Measurements from ENCODE around the gene RINL.
"Not testable (repeated sequence)": the region's sequence is repeated elsewhere in the genome, so short reads cannot be mapped to it uniquely, and the experiment has no call there.

RINL gene

DNA sequence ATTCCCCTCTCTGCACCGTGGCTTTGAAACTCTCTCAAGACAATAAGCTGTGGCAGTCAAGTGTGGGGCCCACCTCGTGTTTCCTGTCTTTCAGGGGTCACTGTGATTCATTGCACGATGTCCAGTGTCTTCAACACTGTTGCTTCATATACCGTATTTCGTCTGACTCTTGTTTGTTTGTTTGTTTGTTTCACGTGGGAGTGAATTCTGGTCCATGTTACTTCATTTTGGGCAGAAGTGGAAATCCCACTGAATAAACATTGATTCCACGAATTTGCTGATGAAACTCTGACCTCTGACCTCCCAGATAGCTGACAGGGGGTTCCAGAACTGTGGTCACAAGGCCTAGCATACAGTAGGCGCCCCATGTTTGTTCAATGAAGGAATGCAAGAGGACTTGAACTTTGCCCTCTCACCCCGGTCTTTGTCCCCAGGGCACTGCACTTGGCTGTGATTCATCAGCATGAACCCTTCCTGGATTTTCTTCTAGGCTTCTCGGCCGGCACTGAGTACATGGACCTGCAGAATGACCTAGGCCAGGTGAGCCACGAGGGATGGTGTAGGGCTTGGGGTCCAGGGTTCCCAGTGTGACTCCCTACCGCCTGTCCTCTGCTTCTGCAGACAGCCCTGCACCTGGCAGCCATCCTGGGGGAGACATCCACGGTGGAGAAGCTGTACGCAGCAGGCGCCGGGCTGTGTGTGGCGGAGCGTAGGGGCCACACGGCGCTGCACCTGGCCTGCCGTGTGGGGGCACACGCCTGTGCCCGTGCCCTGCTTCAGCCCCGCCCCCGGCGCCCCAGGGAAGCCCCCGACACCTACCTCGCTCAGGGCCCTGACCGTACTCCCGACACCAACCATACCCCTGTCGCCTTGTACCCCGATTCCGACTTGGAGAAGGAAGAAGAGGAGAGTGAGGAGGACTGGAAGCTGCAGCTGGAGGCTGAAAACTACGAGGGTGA is 26.8 kb upstream of the RINL start:
- no peak for DNase-seq

DNA sequence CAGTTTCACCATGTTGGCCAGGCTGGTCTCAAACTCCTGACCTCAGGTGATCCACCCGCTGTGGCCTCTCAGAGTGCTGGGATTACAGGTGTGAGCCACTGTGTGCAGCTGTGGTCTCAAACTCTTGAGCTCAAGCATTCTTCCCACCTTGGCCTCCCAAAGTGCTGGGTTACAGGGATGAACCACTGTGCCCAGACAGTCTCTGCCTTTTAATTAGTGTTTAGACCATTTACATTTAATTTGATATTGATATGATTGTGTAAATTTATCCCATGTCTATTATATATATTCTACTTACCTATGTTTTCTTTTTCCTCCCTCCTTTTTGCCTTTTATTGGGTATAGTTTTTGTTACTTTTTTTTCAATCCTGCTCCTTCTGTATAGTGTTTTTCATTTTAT is 23.6 kb upstream of the RINL start:
- no peak for DNase-seq

DNA sequence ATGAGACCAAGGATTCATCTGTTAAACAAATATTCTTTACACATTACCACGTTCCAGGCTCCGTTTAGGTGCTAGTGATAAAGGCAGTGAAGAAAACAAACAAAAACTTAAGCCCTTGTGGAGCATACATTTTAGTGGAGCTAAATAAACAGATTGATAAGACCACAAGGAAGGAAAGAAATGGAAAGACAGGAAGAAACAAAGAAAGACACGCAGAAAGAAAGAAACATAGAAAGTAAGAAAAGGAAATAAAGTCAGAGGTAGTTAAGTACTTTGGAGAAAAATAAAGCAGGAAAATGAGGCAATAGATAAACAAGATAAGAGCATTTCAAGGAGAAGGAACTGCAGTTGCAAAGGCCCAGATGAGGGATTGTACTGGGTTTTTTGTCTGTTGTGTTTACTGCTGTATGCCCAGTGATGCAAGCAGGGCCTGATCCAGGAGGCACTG is 22.7 kb upstream of the RINL start:
- DNase-seq, result no peak

DNA sequence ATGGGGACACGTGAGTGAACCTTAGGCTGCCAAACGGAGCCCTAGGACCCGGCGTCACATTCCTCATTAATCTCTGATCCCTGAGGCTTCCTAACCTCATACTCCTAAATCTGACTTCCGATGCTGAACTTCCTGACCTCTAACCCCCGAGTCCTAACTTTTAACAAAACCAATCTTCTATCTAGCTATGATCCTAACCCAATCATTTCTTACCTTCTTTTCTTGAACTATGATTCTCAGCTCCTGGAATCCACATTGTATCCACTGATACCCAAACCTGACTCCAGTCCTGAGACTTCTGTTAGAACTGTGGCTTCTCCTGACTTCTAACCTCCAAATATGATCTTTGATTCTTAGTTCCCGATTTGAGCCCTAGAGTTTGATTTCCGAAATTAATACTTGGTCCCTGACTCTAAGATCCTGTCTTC is 22.1 kb upstream of the RINL start:
- no peak for DNase-seq

DNA sequence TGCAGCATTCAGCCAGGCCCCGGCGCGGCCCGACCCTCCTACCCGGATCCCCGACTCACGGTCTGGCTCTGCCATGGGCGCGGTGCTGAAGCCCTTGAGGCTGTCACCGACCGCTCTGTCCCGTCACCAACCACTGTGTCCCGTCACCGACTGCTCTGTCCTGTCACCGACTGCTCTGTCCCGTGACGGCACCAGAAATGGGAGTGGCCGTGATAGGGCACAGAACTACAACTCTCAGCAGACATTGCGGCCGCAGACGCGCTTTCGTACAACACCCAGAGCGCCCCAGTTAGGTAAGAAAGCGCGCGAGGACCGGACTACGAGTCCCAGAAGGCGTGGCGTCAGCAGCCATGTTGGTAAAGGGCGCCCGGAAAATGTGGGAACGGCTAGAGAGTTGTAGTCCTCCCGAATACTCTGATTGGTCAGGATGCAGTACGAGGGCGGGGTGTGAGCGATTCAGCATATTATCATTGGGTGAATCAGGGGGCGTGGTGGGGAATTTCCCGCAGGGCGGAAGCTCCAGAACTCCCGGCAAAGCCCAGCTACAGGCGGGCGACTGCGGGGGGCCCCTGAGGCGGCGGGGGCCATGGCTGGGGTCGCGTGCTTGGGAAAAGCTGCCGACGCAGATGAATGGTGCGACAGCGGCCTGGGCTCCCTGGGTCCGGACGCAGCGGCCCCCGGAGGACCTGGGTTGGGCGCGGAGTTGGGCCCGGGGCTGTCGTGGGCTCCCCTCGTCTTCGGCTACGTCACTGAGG is 21.5 kb upstream of the RINL start, which contains the start of the genes NFKBIB and SIRT2:
NFKBIB (plus strand) TSS at position 523 of the 755 bp plus-strand sequence; CDS start at position 587, 64 bp downstream.
SIRT2 (minus strand) TSS at position 172 of the 755 bp plus-strand sequence; CDS start at position 75, 97 bp downstream.
- peak; percentile 99 for DNase-seq

DNA sequence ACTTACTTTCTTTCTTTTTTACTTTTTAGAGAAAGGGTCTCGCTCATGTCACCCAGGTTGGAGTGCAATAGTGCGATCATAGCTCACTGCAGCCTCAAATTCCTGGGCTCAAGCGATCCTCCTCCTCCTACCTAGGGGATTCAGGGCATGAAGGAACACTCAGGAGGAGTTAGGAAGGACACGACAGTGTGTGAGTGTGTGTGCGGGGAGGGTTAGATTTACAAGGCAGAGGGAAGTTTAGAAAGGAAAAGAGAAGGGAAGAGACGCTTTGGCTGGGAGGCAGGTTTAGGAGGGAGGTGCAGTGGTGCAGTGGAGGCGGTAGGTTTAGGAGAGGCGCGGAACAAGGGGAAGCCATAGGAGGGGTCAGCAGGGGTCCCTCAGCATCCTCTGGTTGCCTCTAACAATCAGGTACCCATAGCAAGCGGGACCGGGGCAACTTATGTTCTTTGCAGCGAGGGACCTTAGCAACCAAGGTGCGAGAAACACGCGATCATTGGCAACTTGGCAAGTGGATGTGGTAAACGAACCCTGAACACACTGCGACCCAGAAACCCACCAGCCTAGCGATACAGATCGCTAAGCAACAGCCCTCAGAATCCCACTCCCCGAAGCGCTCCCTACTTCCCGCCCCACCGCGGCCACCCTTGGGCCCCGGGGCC is 20.8 kb upstream of the RINL start:
- DNase-seq, result no peak

DNA sequence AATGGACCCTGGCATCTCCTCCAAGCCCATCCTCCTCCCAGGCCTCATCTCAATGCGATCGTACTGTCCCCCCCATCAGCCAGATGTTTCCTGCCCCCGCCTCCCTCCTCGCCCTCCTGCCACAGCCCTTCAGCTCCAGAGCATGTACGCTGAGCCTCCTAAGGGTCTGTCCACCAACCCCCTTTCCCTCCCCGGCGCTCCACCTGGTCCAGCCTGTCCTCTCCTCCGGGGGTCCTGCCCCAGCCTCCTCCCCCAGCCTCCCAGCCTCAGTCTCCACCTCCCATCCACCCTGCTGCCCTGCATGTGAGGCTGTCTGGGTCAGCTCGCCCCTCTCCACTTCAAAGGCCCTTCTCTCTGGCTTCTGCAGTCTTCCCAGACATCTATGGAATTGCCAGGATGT is 16.9 kb upstream of the RINL start:
- no peak for DNase-seq

DNA sequence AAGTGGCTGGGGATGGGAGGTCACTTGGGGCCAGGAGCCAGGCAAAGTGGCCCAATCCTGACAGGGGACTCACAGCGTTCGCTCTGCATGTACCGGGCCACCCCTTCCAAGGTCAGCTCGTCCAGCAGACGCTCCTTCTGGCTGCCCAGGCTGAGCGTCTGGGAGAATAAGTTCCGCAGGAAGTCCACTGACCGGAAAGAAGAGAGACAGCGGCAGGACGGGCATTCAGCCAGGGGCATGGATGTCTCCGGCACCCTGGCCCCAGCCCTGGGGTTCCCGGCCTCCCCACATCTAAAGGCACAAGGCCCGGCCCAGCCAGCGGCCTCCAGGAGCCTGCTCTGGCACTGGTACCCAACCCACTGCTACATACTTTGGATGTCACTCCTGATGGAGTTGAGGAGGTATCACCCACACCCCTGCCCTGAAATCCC is 15.3 kb upstream of the RINL start:
- no peak for DNase-seq

DNA sequence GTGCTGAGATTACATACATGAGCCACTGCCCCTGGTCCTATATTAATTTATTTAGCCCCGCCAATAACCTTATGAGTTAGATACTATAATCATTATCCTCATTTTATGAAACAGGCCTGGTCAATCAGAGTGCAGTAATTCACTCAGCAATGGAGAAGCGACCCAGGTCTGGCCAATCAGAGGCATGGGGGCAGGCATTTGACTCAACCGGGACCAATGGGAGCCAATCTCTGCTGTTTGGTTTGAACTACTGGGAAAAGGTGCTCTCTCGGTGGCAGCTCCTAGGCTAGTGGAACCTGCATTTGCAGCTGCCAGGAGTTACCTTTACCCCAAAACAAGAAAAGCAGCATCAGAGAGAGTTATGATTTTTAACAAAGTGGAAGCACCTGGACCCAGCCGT is 14.8 kb upstream of the RINL start:
- DNase-seq, result no peak

DNA sequence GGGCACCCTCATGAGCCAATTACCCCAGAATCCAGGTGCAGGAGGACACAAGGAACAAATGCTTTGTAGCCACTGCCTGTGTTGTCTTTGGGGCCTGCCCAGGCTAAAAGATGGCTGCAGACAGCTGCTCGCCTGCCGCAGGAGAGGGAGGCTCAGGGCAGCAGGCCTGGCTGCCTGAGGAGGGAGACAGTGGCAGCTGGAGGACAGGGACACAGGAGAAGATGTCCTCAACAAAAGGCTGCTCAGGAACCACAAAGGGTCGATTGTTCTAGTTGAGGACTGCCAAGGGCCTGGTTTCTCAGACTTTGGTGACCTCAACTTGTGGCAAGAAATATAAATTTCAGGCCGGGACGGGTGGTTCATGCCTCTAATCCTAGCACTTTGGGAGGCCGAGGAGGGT is 13.7 kb upstream of the RINL start:
- DNase-seq, result no peak

DNA sequence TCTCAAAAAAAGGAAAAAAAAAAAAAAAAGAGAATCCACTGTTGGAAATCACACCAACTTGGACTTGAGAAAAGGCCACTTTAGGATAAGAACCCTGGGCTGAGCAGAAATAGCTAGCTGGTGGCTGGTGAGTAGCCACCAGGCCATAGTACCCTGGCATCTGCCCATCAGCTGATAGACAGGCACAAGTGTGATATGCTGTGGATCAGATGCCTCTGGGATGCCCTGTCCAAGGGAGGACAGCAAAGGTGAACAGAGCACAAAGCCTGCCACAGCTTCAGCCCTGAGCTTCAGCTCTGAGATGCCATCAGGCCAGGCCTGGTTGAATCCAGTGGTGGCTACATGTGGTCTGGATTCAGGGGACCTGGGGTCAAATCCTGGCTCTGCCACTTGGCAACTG is 12.6 kb upstream of the RINL start:
- no peak for DNase-seq

DNA sequence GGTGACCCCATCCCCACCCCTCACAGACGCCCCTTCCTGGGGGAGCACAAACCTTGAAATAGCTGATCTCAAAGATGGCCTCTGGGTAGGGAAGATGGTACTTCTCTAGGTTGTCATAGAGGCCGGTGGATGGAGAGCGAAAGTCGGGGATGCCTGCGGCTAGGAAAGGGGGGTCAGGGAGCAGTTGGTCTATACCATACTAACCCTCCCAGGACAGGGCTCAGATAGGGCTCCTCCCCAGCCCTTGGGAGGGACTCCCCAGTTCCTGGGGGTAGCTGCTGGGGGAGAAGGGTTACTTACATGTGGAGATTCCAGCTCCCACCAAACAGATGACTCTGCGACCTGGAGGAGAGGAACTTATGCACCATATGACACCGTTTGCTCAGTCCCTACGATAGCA is 11.7 kb upstream of the RINL start:
- no peak for DNase-seq

DNA sequence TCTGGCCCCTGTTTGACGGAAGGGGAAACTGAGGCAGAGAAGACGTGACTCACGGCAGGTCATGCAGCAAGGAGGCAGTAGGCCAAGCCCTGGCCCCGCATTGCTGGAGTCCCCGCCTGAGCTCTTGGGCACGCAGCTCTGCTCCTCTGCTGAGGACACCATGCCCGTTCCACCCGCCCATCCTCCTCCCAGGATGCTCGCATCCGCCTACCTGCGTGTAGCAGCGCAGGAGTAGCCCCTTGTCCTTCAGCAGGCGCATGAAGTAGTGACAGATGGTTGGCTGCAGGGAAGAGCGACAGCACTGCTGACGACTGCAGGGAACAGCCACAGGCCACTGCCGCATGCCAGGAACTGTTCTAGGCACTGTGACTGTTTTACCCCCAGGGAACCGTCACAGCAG is 10.8 kb upstream of the RINL start:
- DNase-seq, result no peak

DNA sequence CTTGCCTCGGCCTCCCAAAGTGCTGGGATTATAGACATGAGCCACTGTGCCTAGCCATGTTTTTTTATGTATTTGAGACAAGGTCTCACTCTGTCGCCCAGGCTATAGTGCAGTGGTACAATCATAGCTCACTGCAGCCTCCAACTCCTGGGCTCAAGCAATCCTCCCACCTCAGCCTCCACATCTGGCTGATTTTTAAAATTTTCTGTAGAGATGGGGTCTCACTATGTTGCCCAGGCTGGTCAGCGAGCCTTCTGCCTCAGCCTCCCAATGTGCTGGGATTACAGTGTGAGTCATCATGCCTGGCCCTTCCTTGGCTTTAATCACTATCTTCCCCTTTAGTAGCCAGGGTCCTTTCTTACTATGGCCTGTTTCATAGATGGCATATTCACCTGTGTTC is 6.6 kb upstream of the RINL start:
- DNase-seq, result not testable (repeated sequence)

DNA sequence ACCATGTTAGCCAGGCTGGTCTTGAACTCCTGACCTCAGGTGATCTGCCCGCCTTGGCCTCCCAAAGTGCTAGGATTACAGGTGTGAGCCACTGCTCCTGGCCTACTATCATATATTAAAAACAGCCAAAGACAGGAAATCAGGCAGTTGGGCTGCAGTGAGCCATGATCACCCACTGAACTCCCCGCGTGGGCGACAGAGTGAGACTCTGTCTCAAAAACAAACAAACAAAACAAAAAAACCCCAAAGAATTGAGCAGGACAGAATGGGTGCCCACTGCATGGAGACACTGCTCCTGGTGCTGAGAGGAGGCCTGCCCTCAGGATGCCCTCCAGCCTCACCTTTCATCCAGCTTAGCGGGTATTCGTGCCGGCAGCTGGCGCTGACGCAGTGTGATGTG is 5.2 kb upstream of the RINL start:
- DNase-seq, result no peak

DNA sequence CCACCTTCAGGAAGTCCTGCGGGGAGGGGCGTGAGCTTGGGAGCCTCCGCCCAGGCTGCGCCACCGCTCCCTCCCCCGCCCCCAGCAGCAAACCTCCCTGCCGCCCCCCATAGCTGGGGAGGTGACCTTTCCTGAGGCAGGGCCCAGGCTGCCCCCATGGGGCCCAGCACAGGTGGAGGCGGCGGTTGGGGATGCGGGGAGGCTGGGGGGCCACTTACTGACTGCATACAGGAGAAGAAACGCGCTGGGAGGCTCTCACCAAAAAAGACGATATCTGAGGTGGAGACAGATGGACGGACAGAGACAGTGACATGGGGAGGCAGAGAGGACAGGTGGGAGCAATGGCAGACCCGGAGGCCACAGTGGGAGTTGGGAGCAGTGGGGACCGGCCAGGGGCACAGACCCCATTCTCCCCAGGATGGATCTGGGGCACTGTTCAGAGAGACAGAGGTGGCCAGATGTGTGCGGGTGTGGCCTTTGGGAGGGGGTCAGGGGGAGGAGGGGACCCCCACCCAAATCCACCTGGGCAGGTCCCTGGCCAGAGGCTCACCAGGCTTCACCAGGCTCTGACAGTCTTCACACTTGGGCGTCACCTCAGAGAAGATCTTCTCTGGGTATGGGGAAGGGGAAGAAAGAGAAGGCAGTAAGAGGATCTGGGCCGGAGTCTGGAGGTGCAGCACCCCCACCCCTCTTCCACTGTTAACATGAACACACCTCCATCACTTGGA is 3.0 kb upstream of the RINL start:
- DNase-seq, result no peak

DNA sequence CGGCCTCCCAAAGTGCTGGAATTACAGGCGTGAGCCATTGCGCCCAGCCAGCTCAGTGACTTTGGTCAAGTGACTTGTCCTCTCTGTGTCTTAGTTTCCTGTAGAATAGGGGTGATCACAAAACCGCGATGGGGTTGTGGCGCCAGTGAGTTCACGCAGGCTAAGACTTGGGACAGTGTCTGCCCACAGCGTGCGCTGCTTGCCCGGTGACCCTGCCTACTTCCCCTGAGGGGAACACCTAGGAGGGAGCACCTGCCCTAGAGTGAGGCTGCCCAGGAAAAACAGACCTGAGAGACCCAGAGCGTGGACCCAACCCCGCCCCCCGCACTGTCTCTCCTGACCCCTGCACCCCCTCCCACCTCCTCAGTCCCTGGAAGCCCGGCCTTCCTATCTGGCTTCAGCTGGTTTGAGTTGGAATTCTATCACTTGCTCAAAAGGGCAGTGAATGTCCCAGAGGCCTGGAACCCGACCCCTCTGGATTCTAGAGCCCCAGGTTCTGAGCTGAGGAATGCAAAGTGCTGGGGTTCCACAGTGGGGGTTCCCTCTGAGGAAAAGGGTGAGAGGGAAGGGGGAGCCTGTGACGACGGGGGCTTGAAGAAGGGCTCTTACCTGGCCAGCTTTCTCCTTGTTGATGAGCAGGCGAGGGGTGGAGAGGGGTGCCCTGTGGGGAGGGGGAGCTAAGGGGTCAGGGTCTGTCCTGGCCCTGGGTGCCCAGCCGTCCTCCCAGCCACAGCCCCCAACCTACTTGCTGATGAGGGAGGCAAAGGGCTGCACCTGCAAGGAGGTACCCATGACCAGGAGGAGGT is 2.2 kb upstream of the RINL start:
- no peak for DNase-seq

DNA sequence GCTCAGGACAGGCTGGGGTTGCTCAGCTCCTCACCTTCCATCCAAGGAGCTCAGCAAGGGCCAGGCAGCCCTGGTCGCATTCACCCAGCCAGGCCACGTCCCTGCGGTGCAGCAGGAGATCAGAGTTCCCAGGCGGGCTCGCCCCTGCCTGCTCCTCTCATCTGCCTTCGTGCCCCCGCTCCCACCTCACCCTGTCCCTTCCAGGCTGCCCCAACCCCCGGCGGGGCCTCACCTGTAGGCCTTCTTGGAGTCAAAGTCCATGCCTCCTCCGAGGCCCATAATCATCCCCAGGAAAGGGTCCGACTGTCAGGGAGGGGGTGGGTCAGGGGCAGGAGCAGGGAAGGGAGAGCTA is 1.3 kb upstream of the RINL start:
- no peak for DNase-seq

DNA sequence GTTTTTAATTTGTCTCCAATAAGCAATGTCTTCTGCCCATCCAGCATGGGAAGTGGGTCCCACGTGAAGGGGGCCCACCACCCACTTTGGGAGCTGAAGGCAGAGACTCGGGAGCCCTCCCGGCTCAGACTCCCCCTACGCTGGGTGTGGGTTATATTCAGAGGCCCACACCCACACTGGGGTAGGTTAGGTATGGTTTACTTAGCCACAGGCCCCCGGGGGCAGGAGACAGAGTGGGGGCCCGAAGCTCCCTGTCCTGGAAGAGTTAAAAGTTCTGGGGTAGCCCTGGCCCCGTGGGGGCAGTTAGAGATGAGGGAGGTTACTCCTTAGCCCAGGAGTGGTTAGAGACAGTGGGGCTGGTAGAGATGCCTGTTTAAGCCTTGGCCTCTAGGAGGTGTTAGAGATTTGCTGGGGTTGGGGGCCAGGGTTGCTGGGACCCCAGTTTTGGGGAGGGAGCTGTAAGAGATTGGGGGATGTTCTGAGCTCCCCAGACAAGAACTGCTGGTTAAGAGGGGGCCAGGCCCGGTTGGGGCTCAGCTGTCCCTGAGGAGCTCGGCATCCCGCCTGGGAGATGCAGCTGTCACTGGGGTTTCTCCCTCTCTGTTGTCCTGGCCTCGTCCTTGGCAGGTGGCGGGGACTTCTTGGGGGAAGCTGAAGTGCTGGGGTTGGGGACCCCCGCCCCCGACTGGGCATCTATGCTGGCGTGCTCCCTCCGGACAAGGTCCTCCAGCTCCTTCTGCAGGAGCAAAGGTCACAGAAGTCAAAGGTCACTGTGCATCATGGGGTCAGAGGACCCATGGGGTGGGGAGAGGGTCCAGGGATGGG is 712 bp upstream of the RINL start:
- DNase-seq, result no peak

DNA sequence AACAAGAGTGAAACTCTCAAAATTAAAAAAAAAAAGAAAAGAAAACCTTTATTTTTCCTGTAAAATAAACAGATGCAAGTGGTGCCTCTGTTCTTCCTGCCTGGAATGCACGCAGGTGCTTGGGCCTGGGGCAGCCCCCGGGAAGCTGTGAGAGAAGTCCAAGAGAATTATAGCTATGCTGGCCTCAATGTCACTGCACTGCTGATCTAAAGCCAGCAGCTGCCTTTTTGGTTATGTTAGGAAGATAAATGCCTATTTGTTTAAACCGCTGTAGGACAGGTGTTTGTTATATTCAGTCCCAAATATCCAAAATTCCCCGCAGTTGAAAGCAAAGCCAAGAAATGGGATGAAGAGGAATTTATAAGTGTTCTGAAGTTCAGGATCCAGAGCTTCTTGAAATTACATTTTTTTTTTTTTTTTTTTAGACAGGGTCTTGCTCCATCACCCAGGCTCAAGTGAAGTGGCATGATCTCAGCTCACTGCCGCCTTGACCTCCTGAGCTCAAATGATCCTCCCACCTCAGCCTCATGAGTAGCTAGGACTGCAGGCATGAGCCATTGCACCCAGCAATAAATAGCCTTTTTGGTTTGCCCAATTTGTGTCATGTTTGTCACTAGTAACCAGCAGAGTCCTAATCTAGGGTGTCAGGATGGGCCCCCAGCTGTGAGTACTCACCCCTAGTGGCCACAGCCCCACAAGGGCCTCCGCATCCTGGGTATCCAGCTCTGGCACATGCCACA is 2.2 kb downstream of the RINL start:
- DNase-seq, result no peak
